ENCODE data around the gene PTH1R.

- TF ChIP-seq MAX (IDR thresholded peaks at IDR 0.05; ENCODE audit: low read depth, low read length) (no peak), CTCF (IDR thresholded peaks at IDR 0.05; ENCODE audit: low read depth, low read length) (no peak), POLR2A (IDR thresholded peaks at IDR 0.05; ENCODE audit: extremely low read depth, insufficient read length) (no peak)
These were observed 66.0 kb downstream of the PTH1R start for GRCh38 chr3:46943237-46944187.

Measured in NB4 (cell line).